ENCODE results near the gene APBA2.

GRCh38 chr15:28946803-28947202, 61.0 kb downstream of the APBA2 start:
- TF ChIP-seq CTCF (IDR thresholded peaks at IDR 0.05) (no peak), POLR2A (IDR thresholded peaks at IDR 0.05) (no peak)

All from upper lobe of left lung (tissue), 4 donors.